Activated CD4-positive, alpha-beta T cell treated with anti-CD3 and anti-CD28 coated beads, Interleukin-2, amount 50 U/mL, for 4 hours (primary cell): ENCODE data around the gene BACH2.
"Not testable (repeated sequence)": the region's sequence is repeated elsewhere in the genome, so short reads cannot be mapped to it uniquely, and the experiment has no call there.

Experiments
- DNase-seq, 2 experiments: peaks; one replicate each; pipeline ENCODE4 v3.0.0-alpha.2; 2020

The BACH2 gene

GRCh38 chr6:90120327-90120726, 176.3 kb downstream of the BACH2 start:
- DNase-seq = no peak

DNA sequence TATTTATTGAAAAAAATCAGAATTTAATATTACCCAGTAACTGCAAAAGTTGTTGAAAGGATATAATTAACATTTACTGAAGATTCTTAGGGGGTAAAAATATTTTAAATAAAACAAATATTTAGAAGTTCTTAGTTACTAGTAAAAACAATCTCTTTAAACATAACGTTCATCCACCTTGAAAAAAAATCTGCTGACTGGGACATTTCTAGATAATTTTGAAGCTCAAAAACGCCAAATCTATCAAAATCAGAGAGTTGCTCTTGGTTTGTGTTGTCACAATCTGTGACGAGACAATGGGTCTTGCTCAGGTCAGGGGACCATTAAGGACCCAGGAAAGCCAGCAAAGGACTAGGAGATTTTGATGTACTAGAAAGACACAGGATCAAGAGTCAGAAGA, 177.0 kb downstream of the BACH2 start:
- no peak for DNase-seq

DNA sequence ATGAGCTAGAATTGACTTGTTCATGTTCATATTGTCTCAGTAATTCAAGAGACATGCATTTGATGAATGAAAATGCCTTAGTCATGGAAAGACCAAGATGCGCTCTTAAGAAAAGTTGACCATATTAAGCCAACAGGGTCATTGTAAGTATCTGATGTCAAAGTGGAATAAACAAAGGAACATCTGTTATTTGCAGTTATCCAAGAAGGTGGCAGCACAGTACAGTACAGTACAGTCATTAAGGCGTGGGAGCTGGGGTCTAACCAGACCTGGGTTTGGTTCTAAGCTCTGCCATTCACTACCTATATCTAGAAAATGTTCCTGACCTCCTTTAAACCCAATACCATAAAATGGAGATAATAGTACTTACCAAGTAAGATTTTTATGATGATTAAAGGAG, 178.1 kb downstream of the BACH2 start:
- DNase-seq = no peak

- DNase-seq = no peak
These were observed 178.6 kb downstream of the BACH2 start for GRCh38 chr6:90118069-90118468.

GRCh38 chr6:90116126-90116525, 180.5 kb downstream of the BACH2 start:
- DNase-seq = not testable (repeated sequence)

DNA sequence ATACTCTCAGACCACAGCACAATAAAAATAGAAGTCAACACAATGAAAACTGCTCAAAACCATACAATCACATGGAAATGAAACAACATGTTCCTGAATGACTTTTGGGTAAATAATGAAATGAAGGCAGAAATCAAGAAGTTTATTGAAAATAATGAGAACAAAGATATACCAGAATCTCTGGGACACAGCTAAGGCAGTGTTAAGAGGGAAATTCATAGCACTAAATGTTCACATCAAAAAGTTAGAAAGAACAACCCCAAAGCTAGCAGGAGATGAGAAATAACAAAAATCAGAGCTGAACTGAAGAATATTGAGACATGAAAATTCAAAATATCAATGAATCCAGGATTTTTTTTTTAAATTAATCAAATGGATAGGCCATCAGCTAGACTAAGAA, 183.3 kb downstream of the BACH2 start:
- no peak for DNase-seq

DNA sequence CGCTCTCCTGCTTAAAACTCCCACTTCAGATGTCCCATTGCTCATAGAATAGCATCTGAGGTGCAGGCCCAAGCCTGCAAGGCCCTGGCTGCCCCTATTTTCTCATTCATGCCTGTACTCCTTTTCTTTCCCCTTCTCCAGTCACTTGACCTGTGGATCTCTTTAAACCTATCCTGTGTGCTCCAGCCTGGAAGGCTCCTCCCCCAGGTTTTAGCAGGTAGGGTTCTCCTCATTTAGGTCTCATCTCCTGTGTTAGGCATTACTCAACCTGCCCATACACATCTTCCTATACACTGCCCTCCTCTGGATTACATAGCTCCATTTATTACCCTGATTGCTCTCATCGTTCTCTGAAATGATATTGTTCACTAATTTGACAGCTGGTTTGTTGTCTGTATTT, 185.3 kb downstream of the BACH2 start:
- no peak for DNase-seq

- peak; percentile 26 to 35 for DNase-seq
These were observed 185.7 kb downstream of the BACH2 start for GRCh38 chr6:90110971-90111370.

GRCh38 chr6:90109141-90109540, 187.5 kb downstream of the BACH2 start:
- no peak for DNase-seq

DNA sequence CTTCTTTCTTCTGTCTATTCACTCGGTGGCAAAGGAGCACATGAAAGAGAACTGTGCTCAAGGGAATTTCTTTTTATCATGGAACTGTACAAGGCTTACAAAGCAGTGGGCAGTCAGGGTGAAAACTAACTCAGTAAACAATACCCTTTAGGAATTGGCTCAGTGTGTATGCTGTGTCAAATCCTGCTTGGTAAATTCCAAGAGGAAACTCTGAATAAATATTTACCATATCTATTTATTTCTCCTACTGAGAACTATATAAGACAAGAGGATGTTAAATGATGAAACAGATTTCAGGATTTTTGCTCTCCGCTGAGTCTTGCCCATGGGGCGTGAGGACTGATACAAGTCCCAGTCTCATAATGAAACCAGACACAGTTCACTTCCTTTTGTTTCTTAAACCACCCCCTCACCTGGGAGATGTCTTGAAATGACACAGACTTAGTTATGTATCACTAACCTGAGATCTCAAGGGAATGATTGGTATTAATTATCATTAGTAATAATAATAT, 188.8 kb downstream of the BACH2 start:
- peak in 1 of 2 experiments; percentile 18 for DNase-seq

- no peak for DNase-seq
These were observed 189.3 kb downstream of the BACH2 start for GRCh38 chr6:90107371-90107770.

DNA sequence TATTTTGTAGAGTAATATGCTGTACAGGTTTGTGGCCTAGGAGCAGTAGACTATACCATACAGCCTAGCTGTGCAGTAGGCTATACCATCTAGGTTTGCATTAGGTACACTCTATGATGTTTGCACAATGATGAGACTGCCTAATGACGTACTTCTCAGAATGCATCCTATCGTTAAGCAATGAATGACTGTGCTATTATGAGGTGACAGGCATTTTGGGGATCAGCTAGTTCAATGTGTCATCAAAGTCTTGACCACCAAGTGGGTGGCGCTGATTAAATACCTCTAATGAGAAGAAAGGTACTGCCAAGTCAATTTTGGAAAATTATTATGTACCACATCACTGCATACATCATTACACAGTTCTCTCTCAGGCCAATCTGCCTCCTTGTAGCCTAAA, 190.2 kb downstream of the BACH2 start:
- DNase-seq = no peak

DNA sequence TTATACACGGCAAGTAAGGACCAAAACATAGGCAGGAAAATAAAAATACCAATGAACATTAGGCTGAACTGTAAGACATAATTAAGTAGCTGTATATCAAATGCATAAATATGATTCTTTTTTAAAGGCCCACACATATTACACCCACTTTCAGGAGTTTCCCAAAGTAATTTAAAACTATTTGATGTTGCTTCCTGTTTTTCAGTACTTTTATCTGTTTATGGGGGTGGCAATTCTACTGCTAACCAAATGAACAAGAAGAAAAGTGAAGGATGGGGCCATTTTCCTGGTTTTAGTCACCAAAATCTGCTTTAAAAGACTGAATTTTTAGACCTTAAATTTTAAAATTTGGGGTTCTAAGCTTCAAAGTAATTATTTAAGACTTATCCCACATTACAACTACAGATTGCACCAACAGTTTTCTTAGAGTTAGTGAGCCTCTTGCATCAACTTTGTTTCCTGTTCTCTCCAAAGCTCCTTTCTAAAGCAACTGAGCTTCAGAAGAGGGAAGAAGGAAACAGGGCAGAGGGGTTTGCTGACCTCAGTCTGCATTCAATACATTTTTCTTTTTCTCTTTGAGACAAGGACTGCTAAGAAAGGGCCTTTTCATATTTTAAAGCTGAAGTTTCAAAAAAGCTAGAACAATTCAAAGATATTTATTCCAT, 191.0 kb downstream of the BACH2 start:
- DNase-seq = no peak

GRCh38 chr6:90103056-90103800, 193.4 kb downstream of the BACH2 start:
- no peak for DNase-seq

DNA sequence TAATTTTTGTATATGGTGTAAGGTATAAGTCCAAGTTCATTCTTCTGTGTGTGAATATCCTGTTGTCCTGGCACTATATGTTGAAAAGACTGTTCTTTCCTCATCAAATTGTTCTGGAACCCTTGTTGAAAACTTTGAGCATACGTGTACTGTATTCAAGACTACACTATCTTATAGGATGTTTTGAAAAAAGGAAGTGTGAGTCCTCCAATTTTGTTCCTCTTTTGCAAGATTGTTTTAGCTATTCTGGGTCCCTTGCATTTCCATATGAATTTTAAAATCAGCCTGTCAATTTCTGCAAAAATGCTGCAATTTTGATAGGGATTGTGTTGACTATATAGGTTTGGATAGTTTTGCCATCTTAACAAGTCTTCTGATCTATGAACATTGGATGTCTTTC, 195.2 kb downstream of the BACH2 start:
- DNase-seq = no peak

DNA sequence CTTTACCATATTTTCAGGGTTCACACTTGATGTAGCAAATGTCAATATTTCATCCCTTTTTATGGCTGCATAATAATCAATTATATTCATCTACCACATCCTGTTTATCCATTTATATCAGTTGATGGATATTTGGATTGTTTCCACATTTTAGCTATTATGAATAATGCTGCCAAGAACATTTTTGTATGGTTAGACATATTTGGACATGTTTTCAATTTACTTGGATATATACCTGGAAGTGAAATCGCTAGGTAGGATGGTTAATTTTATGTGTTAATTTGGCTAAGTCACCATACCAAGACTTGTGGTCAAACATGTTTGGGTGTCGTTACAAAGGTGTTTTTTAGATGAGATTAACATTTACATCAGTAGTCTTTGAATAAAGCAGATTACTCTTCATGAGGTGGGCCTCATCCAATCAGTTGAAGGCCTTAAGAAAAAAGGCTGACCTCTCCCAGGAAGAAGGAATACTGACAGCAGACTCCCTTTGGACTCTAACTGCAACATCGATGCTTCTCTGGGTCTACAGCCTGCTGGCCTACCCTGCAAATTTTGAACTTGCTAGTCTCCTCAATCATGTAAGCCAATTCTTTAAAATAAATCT, 196.5 kb downstream of the BACH2 start:
- DNase-seq = no peak

- no peak for DNase-seq
These were observed 198.0 kb downstream of the BACH2 start for GRCh38 chr6:90098627-90099026.

GRCh38 chr6:90098001-90098531, 198.6 kb downstream of the BACH2 start:
- no peak for DNase-seq

DNA sequence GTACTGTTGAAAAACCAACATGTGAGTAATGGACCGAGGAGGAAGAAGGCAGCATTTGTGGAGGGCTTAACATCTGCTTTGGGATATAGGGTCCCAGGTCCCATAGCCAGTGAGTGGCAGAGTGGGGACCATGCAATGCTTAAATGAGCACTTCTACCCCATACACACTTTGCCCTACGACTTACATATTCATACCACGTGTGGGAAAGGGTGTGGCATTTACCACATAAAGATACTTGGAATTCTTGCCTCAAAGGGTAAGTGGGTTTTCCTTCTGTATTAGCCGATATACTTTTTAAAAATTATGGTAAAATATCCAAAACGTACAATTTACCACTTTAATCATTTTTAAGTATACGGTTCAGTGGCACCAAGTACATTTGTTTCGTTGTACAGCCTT, 199.3 kb downstream of the BACH2 start:
- no peak for DNase-seq

- no peak for DNase-seq
These were observed 199.8 kb downstream of the BACH2 start for GRCh38 chr6:90096818-90097217.

DNA sequence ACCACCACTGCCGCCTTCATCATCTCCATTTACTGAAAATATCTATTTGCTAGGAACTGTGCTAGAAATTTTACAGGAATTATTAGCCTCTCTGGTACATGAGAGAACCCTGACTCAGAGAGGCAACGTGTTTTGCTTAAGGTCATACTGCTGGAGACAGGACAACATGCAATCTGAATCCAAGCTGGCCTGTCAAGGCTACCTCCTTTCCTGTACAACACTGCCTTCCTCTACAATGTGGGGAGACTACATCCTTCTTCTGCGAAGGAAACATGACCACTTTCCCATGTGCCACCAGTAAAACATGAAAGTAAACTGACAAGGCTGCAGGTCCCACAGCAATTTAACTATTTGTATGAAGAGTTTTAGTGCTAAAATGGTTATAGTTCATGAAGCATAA, 200.9 kb downstream of the BACH2 start:
- no peak for DNase-seq

DNA sequence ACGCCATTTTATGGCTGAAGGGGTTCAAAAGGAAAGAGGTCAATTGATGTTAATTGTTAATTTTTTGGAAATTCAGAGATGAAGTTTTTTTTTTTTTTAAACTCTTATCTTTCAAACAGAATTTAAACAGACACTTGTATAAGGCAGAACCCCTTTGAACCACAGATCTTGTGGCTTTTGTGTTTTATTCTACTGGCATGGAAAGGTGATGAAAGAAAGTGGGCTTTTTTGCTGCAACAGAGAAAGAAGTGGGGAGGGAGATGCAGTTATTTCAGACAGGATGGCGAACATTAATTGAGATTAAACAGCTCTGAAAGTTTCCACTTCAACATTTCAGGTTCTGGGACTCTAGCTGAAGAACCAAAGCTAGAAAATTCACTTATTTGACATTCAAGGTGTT, 201.5 kb downstream of the BACH2 start:
- no peak for DNase-seq

GRCh38 chr6:90093558-90094073, 203.0 kb downstream of the BACH2 start:
- no peak for DNase-seq

GRCh38 chr6:90090866-90091265, 205.8 kb downstream of the BACH2 start:
- DNase-seq = no peak
